DMS 273 treated with DMSO at 0.1 percent for 48 hours (cell line): Measurements from ENCODE around the gene DCBLD2.

Source experiments
- DNase-seq: peaks from one replicate; lab custom pipeline; 2025; lab: John Stamatoyannopoulos, UW

Gene DCBLD2

DNA sequence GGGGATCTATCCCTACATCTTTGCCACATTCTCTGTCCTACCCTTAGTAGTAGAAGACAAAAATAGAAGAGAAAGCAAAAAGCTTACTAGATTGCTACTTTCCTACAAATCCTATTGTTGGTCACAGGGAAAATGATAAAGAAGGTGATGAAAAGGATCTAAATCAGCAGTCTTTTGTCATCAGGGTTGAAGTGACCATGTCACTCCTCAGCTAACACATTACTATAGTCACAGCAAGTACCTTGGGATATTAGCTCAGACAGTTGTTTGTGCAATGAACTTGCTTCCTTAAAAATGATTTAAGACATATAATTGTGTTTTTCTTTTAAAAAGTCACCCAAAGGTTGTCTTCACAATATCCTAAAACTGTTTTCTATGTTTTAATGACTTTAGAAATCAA is 132.0 kb downstream of the DCBLD2 start:
- no peak for DNase-seq

DNA sequence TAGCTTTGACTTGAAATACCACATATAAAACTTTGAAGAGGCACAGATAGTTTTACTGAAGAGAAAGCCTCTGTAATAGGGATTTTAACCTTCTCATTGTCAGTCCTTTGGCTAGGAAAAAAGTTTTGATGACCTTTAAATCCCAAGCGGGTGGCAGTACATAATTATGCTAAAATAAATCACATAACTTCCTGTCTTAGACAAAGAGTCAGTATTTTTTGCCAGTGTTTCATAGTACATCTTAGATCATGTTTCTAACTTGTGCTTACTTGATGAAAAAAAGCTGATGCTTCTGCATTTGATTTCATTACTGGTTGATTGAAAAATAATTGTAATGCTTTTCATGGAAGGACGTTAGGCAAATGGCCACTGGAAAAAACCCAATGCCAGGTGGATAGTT is 132.5 kb downstream of the DCBLD2 start:
- DNase-seq = no peak

DNA sequence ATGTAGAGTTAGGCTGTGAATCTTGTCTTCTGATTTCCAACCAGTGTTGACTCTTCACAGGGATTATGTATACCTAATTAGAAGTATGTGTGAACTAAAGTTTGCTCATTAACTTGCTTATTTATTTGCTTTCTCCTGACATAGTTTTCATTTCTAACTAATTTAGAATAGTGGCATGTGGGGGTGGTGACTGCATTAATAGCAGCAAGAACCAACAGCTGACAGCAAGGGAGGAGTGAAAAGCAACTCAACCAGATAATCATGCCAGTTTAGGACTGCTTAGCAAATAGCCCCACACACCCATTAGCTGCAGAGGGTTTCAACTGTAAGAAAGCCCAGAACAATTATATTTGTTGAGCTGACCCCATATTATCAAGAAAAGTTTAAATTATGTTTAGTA is 134.6 kb downstream of the DCBLD2 start:
- no peak for DNase-seq

DNA sequence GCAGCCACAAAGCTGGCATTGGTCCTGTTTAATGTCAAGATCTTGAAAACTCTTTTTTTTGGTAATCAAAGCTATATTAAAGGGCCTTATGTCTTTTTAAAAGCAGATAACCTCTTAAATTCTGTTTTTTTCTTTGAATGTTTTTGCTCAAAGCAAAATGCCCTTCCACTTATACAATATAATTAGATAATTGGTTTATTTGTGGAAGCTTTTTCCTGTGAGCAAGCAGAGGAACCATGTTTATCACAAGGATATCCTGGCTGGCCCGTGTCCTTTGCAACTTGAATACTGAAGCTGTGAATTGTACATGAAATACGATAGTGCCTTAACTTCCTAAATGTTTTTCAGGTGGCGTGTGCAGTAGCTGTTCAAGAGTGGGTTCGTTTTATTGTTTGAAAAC is 135.8 kb downstream of the DCBLD2 start:
- DNase-seq = no peak

DNA sequence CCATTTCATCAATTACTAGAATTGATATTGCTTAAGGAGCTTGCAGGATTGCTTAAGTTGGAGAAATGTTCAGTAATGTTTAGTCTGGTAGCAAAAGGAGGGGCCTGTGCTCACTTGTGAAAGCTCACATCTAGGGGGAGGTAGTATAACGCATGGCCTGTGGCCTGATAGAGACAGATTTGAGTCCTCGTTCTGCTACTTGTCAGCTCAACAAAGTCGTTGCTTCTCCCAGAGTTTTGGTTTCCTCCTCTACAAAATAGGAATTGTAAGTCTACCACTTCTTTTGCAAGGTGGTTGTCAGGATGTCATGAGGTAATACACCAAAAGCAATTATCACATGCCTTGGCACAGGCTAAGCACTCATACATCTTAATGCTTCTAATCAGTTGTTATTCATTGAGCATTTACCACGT is 137.0 kb downstream of the DCBLD2 start:
- DNase-seq = no peak

DNA sequence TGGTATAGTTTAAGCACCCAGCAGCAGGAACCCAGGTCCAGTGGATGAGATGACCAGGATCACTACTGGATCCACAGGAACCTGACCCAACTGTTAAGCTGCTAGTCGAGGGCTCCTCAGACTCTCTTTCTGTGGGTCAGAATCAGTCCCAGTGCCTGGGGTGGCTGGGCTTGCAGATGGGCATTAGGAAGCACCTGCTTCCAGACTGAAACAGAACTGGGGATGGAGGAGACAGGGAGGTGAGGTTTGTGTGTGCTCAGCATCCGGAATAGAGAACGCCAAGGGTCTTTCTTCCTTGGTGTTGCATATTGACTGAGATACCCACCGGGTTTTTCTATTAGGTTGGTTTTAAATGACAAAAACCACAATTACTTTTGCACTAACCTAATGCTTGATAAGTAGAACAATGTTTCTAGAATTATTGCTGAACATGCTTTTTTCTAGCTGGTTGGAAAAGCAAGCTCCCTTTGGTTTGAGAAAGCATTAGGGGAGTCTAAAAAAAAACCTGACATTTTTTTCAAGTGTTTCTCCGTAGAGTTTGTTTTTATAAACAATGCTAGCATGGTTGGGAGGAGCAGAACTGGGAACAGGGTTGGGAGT is 137.6 kb downstream of the DCBLD2 start:
- DNase-seq = no peak

DNA sequence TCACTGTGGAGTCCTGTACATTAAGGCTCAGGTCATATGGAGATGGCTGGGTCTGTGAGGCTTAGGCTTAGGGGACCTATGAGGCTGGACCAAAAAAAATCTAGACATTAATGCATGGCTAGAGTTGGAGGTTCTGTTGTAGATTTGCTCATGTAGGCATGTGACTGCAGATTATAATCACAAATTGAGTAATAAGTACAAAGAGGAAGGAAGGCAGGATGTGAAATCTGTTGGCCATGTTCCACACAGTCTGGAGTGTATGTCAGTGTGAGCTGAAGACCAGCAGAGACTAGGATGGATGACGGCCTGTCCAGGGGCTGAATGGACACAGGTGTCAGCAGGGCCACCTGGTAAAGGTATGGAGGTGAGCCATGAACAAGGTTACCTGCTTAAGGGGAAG is 138.4 kb downstream of the DCBLD2 start, which contains the start of gene ST3GAL6:
TSS of gene ST3GAL6 (plus strand) at position 265 of the 400 bp plus-strand sequence. CDS start 5,101 bp downstream, outside the sequence.
- DNase-seq = no peak

DNA sequence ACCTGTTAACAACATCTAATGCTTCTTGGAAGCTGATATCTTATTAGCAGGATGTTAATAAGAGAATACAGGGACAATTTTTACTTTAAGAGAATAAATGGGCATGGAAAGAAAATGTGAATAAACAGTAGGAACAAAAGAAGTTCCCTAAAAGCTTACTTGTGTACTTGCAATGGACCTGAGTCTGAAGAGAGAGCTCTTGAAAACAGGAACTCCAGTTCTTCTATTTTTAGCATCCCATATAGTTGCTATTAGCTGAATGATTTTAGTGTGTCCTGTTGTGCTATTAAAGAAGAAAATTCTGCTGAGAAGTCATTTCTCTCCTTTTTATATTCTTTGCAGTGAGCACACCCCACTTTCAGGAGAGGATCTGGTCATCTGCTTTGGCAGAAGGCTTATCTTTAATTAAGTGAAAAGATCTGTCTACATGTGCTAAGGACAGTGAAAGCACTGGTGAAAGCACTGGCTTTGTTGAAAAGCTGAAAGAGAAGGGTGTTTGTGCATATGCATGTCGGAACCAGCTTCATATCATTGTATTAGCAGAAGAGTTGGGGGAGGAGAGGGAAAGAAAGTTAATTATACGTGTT is 139.8 kb downstream of the DCBLD2 start:
- no peak for DNase-seq

DNA sequence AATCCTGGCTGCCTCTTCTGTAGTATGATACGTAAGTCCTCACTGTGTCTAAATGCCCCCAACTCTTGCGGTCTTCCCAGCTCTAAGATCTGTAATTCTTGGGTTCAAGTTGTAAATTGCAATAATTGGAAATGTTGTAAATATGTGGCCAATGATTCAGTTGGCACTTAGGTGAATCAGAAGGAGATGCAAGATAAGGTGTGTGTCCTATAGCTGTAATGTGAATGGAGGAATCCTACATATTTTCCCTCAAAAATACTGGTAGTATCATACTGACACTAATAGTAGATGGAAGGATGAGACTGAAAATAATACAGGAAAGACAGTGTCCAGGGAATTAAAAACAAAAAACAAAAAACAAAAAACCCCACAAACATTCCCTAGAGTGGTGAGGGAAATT is 141.9 kb downstream of the DCBLD2 start:
- DNase-seq = no peak

DNA sequence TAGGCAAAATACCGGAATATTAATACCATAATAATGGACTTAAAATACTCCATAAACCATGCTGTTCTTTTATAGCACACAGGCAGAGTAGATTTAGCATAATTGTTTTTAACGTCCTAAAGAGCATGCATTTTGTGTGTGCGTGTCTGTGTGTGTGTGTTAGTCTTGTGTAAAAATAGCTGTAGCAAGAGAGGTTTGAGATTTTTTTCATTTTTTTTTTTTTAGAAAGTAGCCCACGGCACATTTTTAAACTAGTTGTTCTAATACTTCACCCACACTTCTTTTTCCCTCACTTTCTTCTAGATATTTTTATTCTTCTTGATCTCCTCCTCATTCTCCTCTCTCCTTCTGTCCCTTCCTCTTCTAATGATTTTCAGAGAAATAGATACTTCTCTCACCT is 145.9 kb downstream of the DCBLD2 start:
- no peak for DNase-seq

DNA sequence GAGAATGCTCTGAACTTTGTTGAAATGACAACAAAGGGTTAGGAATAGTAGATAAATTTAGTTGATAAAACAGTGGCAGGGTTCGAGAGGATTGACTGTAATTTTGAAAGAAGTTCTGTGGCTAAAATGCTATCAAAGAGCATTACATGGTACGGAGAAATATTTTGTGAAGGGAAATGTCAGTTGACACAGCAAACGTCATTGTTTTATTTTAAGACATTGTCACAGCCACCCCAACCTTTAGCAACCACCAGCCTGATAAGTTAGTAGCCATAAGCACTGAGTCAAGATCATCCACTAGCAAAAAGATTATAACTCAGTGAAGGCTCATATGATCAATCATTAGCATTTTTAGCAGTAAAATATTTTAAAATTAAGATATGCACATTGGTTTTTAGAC is 147.0 kb downstream of the DCBLD2 start:
- no peak for DNase-seq

DNA sequence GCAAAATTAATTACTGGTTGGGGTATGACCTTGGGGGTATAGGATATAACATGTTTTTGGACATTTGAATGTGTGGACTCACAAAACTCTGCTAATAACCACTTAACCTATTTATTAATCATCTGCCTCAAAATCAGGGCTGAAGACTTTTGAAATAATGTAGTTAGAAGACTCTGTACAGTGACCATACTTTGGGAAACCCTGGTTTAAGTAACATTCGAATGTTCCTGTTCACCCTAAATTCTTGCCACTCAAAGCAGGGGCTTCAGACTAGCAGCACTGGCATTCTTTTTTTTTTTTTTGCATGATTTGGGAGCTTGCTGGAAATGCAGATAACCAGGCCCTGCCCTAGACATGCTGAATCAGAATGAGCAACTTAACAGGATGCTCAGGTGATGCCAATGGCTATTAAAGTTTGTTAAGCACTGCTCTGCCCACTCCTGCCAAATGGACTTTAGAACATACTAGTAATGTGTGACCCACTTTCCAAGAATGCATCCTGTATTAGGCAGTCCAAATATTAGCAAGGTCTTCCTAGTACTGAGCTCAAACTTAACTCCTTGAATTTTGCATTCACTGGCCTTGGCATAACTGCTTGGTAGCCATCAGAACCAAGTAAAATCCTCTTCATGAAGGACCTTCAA is 151.1 kb downstream of the DCBLD2 start:
- no peak for DNase-seq

DNA sequence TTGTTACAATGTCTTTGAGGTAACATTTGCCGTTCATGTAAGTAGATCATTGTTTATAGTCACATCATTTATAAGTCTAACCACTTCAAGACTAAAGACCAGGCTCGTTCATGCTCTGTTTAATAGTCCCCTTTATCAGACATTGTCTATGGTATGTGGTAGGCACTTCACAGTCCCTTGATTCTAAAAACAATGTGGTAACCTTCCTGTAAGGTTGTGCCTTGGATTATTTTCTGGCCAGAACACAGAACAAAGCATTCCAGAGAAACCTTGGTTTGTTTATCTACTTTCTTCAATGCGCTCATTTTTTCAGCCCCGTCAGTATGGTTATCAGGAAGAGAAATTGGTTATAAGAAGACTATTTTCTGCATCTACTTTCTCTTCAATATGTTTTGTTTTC is 154.6 kb downstream of the DCBLD2 start:
- DNase-seq = no peak

DNA sequence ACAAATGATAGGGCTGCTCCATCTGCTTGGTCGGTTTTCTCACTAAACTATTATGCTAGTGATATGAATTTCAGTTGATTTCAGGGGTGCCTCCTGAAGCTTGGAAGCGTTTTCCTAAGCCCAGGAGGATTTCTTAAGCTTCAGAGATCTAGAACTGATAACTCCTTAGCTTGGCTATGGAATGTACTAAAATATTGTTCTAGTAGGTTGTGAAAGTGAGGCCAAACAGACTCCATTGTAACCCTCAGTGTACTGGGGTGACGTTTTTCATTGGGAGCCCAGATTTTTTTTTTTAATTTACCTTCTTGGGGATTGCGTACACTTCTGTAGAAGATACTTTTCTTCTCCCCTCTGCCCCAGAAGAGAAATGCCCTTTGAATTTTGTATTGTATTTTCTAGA is 155.4 kb downstream of the DCBLD2 start:
- DNase-seq = no peak
